Stimulated activated naive CD4-positive, alpha-beta T cell treated with Interleukin-2 at 50 U/mL for 16 hours (primary cell): ENCODE results near the gene SPG21.
"Not testable (repeated sequence)": the region's sequence is repeated elsewhere in the genome, so short reads cannot be mapped to it uniquely, and the experiment has no call there.

Experiments
- DNase-seq: peaks from one replicate; lab custom pipeline; 2025; lab: John Stamatoyannopoulos, UW

The SPG21 gene, protein sequence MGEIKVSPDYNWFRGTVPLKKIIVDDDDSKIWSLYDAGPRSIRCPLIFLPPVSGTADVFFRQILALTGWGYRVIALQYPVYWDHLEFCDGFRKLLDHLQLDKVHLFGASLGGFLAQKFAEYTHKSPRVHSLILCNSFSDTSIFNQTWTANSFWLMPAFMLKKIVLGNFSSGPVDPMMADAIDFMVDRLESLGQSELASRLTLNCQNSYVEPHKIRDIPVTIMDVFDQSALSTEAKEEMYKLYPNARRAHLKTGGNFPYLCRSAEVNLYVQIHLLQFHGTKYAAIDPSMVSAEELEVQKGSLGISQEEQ

DNA sequence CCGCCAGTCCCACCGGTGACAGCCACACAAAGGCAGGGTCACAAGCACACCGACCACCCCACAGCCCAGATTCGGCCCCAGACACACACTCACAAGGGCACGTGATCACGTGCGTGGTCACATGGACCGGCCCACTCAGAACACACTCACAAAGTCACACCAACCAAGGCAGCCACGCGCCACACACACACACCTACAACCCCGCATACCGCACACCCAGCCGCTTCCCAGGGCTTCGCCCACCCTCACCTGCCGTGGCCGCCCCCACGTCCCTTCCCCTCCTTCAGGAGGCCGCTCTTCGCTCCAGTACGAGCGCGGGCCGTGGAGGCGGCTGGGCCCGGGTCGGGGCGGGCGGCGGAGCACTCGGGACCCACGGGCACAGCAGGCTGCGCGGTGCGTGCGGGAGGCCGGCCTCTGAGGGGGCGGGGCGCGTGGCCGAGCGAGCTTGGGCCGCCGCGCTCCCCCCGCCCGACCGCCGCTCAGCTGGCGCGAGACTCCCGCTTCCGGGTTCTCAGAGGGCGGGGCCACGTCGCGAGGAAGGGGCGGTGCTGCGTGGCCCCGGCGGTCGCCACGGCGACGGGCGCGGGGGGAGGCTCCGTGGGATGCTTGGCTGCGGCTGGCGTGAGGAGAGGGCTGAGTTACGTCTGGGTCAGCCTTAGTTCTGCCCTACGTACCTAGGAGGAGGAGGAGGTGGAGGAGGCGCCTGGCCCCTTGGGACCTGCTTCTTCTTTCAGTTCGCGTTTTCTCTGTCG is at the start of gene SPG21:
TSS of gene SPG21 (minus strand) at position 499 of the 752 bp plus-strand sequence. CDS start 6,345 bp downstream, outside the sequence.
- DNase-seq = peak; percentile 90

DNA sequence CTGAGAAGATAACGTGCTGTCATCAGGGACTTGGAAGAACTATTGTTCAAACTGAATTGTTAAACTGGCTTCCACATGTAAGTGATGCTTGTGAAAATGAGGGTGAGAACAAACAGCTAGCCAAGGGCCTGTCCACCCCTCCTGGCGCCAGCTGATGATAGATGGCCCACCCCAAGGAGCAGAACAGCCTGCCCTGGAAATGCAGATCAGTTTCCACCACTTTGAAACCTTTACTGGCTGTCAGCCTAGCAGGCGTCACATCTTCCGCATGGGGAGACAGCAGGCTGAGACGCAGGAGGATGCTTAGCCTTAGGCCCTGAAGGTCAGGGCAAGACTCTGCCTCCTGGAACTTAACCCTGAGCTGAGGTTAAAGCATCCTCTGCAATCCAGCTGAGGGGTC is 49.1 kb upstream of the SPG21 start:
- no peak for DNase-seq

DNA sequence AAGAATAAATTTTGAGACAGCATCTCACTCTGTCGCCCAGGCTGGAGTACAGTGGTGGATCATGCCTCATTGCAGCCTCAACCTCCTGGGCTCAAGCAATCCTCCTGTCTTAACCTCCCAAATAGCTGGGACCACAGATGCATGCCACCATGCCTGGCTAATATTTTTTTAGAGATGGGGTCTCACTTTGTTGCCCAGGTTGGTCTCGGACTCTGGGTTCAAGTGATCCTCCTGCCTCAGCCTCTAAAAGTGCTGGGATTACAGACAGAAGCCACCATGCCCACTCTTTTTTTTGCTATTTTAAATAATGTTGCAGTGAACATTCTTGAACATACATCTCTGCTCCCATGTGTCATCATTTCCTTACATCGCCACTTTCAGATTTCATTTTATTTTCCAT is 48.7 kb upstream of the SPG21 start:
- DNase-seq = no peak

DNA sequence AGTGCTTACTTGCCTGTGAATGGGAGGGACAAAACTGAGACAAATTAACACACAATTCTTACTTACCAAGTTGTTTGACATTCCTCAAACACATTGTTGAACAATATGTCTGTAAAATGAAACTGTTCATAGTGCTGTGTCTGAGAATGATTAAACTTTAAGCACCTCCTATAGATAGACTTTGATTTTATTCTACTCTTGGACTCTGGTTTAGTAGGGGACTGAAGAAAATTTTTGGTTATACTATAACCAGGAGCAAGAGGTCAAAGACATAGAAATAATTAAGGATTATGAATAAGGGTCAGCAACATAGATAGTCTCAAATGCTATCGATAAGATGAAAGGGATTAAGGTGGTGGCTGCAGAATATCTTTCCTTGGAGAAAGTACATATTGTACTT is 47.6 kb upstream of the SPG21 start:
- DNase-seq = no peak

DNA sequence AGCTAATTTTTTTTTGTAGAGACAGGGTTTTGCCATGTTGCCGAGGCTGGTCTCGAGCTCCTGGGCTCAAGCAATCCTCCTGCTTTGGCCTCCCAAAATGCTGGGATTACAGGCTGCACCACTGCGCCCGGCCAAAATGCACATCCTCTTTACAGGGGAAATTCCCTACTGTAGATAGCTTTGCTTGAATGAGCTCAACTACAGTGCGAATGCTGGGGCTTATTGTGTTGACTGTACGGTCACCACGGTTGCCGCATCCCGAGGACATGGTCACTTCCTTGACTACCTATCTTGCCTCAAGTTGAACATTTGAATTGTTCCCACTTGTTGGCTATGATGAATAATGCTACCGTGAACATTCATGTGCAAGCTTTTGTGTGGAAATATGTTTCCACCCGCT is 45.0 kb upstream of the SPG21 start:
- no peak for DNase-seq

DNA sequence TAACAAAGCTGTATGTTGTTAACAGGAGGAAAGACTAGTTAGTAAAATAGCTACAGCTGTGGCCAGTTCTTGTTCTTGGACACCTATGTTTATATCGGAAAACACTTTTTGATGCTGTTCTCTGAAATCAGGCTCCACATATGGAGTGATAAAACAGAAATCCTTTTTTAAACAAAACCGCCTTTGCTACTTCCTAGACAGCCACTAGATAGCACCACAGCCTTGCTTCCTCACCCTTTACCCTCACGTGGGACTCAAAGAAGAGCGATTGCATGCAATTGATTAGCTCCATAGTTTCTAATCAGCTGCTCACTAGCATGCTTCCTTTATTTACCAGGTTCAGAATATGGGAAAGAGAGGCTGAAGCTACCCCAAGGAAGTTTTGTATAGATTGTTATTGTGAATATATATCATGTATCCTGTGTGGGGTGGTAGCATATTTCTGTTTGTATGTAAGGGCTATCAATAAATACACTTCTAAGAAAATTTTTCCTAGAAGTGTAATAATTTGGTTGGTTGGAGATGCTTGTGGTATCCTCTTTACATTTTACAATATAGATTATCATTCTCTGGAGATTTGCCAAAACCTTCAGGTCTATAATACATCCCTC is 44.0 kb upstream of the SPG21 start:
- no peak for DNase-seq

DNA sequence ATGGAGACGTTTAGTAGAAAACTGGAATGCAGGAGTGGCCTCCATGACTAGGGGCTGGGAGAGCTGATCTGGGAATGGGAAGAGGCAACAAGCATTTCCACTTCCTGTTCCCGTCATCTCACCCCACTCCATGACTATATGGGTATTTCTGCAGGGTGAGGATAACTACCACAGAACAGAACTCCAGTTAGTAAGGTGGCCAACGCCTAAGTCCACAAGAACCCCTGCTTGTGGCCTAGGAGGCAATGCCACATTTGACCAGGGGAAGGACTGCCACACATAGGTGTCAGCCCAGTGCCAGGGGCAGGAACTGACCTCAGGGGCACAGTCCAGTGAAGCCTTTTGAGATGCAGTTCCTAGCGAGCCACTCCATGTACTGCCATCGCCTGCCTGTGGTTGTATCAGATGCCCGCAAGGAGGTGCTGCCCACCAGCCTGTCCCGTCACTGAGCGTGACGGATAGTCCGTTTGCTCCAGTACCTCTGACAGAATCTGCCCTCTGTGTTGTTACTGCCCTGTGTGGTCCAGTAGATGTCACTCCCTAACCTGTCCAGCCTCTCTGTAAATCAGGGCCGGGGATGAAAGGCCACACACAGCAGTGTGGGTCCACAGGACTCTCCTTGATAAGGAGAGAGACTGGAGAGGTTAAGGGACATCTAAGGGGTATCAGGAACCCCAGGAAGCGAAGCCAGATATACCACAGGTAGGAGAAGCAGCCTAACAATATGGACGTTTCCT is 43.3 kb upstream of the SPG21 start:
- peak; percentile 7 for DNase-seq

DNA sequence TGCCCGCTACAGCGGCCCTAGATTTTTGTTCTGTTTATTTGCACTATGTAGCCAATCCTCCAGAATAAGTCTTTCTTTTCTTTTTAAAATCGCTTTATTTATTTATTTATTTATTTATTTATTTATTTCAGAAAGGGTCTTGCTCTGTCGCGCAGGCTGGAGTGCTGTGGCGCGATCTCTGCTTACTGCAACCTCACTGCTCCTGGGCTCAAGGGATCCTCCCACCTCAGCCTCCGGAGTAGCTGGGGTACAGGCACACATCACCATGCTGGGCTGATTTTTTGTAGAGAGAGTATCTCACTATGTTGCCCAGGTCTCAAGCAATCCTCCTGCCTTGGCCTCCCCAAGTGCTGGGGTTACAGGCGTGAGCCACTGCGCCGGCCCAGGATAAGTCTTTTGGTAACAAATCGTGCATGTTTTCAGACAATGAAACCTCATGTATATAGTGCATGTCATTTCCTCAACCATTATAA is 40.1 kb upstream of the SPG21 start:
- no peak for DNase-seq

DNA sequence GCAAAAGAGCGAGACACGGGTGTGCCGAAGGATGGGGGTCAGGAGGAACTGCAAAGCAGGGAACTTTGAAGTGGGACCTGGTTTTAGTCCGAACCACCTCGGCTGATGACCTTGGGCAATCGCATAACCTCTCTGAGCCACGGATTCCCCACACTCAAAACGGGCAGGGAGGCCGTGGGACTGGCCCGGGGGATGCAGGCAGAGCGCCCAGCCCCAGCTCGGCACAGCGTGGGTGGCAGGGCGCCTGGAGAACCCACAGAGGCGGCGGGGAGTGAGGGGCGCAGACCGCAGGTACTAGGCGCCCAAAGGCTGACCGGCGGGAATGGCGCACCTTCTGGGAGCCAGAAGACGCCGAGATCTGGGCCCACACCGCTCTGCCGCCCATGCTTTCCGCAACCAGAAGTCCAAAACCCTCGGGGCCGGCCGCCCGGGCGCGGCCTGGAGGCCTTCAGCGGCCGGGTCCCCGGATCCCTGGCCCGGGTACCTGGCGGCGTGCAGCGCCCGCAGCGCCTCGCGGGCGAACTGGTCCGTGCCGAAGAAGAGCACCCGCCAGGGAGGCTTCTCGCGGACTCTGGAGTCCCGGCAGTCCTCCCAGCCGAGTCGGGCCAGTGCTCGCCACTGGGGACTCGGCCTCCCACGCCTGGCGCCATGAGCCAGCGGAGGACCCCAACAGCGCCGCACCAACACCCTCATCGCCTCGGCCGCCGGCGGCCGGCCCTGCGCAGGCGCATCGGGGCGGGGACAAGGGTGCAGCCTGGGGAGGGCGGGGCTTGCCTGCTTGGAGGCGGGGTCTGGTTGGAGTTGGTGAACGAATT is 39.4 kb upstream of the SPG21 start, which contains the start of gene MTFMT:
TSS of gene MTFMT (minus strand) at position 719 of the 815 bp plus-strand sequence. CDS start at position 693, 26 bp downstream.
- peak; percentile 91 for DNase-seq

DNA sequence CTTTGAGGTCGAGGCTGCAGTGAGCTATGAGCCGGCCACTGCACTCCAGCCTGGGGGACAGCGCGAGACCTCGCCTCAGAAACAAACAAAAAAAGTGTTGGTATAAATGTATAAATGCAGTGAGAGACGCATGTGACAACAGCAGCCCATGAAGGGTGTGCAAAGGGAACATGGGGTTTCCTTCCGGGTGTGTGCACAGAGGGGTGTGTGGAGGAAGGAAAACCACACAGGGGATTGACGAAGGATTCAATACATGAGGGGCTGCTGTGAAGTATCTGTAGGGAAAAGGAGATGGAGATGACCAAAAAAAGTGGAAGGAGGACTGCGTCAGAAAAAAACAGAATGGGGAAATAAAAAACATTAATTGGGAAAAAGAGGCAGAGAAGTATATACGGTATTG is 38.6 kb upstream of the SPG21 start:
- no peak for DNase-seq

DNA sequence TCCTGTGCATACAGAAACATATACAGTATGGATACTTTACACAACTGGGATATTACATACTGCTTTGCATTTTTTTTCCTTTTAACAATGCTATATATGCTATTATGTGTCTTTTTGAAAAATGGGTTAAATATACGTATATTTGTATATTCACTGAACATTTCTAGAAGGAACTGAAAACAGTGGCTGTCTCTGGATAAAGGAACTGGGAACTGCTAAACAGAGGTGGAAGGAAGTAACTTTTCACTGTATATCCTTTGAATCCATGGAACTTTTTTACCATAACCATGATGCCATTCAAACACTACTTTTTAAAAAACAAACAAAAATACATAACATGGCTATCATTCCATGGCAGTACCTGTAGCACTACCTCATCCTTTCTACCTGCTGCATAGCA is 37.9 kb upstream of the SPG21 start:
- no peak for DNase-seq

DNA sequence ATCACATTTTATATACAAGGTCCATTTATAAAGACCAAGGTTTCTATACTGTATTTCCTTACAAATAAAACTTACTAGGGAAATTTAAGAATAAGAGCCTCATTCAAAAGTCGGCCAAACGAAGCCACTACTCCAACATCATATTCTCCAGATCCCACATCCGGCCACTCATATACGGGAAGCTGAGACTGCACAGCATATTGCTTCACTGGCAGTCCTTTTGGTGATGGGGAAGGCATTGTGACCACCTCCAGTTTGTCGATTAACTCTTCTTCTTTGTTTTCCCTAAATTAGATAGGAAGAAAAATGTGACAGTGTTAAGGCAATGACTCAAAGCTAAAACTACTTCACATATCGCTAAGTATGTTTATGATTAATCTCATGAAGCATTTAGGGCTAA is 37.0 kb upstream of the SPG21 start:
- DNase-seq = no peak

DNA sequence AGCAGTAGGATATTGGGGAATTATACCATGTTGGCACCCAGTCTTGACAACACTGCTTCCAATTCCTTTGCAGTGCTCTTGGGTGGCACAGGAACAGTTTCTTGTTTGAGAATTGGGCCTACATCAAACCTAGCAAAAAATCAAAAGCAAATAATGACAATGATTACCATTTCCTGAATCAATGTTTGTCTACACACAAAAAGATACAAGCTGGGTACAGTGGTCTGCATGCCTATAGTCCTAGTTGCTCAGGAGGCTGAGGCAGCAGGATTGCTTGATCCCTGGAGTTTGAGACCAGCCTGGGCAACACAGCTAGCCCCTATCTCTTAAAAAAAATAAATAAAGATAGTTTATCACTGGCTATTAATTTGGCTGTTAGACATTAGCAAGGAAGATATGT is 31.8 kb upstream of the SPG21 start:
- no peak for DNase-seq

DNA sequence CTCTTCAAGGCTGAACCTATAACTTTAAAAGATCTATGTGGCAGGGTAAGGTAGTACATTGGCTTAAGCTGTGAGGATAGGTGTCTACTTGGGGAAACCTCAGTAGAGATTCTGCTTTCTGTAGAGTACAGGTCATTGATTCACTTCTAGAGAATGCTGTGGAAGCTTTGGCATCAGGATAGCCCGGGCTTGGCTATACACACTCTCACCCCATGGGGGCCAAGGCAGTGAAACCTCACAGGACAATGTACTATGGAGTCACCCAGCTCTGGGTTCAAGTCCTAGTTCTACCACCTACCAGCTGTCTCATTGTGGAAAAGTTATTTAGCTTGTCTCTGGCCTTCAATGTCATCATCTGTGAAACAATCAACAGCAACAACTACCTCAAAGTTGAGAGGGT is 30.7 kb upstream of the SPG21 start:
- no peak for DNase-seq

DNA sequence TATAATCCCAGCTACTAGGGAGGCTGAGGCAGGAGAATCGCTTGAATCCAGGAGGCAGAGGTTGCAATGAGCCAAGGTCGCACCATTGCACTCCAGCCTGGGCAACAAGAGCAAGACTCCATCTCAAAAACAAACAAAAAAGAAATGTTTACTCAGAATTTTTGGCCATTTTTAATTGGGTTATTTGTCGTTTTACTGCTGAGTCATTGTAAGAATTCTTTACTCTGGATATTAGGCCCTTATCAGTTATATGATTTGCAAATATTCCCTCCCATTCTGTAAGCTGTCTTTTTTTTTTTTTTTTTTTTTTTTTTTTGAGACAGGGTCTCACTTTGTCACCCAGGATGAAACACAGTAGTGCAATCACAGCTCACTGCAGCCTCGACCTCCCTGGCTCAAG is 21.5 kb upstream of the SPG21 start:
- not testable (repeated sequence) for DNase-seq

DNA sequence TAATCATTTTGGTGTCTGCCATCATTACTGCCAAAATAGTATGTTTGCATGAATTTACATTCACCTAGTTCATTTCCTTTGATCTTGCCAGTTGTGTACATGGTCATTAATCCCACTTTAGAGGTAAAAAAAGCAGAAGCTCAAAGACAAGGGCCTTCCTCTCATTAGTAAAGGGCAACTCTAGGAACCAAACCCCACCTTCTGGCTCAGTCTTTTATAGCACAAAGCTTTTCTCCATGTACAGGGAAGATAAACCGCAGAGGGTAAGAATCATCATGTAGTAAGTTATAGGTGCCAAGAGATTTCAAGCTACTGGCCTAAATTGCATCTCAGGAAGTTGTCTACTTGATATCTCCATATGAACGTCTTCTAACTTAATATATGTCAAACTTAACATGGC is 19.3 kb upstream of the SPG21 start:
- DNase-seq = no peak

DNA sequence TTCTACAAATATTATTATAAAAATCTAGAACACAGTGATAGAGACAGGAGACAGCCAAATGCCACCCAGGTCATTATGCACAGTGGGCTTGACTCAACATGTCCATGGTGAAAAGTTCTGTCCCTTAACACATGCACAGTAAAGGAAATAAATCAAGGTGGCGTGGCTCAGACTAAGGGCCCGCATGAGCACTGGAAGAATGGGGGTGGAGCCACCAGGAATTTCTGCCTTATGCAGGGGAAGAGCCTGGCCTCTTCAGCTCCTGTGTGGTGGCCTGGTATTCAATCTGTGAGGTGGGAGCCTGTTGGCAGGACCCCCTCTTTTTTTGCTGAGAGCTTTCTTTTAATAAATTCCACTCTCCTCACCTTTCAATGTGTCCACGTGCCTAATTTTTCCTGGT is 17.2 kb upstream of the SPG21 start:
- no peak for DNase-seq

DNA sequence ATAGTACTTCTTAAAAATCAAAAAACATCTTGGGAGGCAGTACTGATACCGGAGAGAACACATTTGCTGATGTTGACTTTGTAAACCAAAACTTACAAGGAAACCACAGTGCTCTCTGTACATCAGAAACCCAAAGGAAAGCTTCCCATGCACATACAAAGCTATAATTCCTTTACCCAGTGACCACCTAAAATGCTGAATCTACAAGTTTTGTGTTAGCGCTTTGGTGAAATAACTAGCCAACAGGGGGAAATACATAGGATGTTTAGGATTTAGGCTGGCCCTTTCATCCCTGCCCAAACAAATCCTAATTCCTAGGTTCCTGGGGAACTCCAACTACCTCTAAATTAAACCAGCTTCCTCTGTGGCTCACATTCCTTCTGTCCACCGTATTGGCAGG is 15.3 kb upstream of the SPG21 start:
- DNase-seq = no peak

DNA sequence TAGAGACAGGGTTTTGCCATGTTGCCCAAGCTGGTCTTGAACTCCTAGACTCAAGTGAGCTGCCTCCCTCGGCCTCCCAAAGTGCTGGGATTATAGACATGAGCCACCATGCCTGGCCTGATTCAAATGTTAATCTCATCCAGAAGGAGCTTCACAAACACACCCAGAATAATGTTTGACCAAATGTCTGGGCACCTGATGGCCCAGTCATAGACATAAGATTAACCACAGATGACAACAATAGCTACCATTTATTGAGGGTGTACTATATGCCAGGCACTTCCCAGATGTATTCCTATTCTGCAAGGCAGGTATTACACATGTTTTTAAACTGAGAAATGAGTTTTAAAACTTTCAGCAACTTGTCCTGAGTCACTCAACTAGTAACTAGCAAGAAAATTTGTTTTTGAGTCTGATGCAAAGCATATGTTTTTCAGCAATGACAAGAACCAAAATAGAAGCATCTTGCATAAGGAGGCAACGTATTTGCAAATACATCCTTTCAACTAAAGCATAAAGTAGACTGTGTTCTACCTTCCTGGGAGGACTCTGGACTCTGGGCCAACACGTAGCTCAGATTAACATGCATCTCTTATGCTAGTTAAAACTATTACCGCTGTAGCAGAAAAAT is 8.1 kb upstream of the SPG21 start:
- DNase-seq = no peak

DNA sequence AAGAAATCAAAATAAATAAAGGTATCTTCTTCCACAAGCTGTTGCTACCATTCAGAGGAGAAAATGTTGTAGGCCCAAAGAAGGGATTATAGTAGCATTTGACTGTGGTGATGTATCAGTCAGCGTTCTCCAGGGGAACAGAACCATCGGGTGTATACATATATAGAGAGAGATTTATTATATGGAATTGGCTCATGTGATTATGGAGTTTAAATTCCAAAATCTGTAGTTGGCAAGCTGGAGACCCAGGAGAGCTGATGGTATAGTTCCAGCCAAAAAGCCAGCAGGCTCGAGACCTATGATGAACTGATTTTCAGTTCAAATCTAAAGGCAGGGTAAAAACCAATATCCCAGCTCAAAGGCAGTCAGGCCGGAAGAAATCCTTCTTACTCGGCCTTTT is 7.4 kb upstream of the SPG21 start:
- no peak for DNase-seq

DNA sequence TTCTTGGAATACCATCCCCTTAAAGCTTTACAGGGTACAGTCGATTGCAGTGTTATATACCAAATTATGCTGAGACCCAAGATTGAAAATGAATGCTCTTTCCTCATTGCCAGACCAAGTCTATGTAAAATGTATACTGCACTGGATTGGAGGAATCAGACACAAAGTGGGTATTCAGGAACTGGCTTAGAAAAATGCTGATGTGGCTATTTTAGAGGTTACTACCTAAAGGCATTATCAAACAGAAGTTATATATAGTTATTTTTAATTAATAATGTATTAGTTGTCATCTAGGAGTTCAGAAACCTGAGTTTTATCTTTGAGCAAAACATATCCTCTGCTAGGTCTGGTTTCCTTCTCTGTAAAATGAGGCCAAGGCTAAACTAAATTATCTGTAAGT is 3.6 kb upstream of the SPG21 start:
- DNase-seq = no peak
